T-helper 17 cell (primary cell): ENCODE measurements around the gene FADS6. TPM values are rescaled to one million over a fixed set of nuclear protein-coding genes. Genes with fewer than 3 reads are reported as not detected.

Source experiments
- ATAC-seq: fragments of 150-1000 bp; cut with Tn5 transposase; 2 replicates; pipeline ENCODE4 v1.10.0; 2021; ENCODE audit warnings: mild to moderate bottlenecking, moderate library complexity
- DNase-seq, 3 donors: peaks; one replicate each; pipeline versions ENCODE4 v3.0.0 to v3.0.0-alpha.2; 2020 to 2021
- H3K9me3 ChIP-seq: one replicate; pipeline ENCODE4 v1.7.0; 2013; ENCODE audit warnings: low read length, mild to moderate bottlenecking; ENCODE audit not compliant: control insufficient read depth, poor library complexity, severe bottlenecking
- H3K27ac Mint-ChIP-seq: one replicate; pipeline ENCODE4 v1.8.0; 2022; ENCODE audit warnings: mild to moderate bottlenecking, moderate library complexity, mixed read lengths
- H3K27me3 Mint-ChIP-seq: one replicate; pipeline ENCODE4 v1.8.0; 2022; ENCODE audit warnings: mixed read lengths
- H3K36me3 Mint-ChIP-seq: one replicate; pipeline ENCODE4 v1.8.0; 2022; ENCODE audit warnings: low read depth, mixed read lengths
- H3K4me1 Mint-ChIP-seq: one replicate; pipeline ENCODE4 v1.8.0; 2022; ENCODE audit warnings: mild to moderate bottlenecking, mixed read lengths
- H3K4me3 Mint-ChIP-seq: one replicate; pipeline ENCODE4 v1.8.0; 2022; ENCODE audit warnings: mild to moderate bottlenecking, moderate library complexity, mixed read lengths
- total RNA-seq, 4 donors: library from RNA in 2 of 4; stranded (reverse) in 2 of 4; gene quantifications; one replicate each; pipeline ENCODE4 v1.2.3 and lab custom pipeline; 2022 to 2026

Gene FADS6
- total RNA-seq, 2 donors from 2014 or later: not detected

DNA sequence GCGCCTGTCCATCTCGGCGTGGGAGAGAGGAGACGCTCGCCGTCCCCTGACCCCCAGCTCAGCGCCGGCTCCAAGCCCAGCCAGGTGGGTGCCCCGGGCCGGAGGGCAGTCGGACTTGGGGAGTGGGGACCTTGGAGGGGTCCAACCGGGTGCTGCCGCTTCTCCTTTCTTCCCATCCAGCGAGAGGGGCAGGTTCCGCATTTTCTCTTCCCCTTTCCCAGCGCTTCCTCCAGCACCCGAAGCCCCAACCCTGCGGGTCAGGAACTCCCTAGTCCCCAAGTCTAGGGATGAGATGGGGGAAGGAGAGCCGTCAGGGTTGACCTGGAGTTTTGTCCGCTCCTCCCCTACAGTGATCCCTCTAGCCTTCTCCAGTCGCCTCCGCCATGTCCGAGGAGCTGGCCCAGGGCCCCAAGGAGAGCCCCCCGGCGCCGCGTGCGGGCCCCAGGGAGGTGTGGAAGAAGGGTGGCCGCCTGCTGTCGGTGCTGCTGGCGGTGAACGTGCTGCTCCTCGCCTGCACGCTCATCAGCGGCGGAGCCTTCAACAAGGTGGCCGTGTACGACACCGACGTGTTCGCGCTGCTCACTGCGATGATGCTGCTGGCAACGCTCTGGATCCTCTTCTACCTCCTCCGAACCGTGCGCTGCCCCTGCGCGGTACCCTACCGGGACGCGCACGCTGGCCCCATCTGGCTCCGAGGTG, 31.0 kb upstream of the FADS6 start, which contains the start of gene OTOP2:
TSS of gene OTOP2 (plus strand) at position 24 of the 699 bp plus-strand sequence. CDS start at position 384, 360 bp downstream.
- Mint-ChIP-seq H3K4me3 (peak within 1 kb of the TSS; percentile 60), H3K27me3 (peaks cover 66% of the 10 kb centered on the region)
- DNase-seq: no peak

DNA sequence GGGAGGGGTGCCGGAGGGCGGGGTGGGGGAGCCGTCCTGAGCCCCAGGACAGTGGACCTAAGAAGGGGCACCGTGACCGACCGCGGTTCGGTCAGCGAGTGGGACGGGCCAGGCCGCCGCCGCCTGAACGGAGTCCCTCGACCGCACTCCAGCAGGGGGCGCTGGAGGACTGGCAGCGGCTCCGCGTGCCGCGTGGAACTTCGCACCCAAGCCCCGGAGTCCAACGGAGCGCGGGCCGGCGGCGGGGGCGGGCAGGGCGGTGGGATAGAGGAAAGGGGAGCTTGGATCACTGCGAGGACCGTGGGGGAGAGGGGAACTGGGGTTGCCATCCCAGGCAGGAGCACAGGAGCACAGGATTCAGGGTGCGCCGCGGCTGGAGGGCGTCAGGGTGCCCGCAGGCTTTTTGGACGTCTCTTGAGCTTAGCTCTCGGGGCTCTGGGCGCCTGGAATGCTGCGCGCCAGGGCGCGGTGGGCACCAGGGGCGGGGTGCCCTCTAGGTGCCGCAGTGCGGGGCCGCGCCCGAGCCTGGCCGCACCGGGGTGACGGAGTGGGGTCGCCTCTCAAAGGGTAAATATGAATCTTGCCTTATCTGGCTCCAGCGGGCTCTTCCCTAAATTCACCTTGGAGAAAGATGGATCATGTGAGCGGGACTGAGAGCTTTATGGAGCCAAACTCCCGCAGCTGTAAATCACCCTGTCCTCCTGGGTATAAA, 30.3 kb upstream of the FADS6 start:
- DNase-seq: peak; percentile 52 to 78 (median 69)
- Mint-ChIP-seq H3K4me3 (peak overlapping the region; percentile 60), H3K4me1 (peaks cover 8% of the 10 kb centered on the region), H3K27me3 (peaks cover 62% of the 10 kb centered on the region), H3K27ac (no peak overlapping the region), H3K36me3 (peaks cover 3% of the 10 kb centered on the region)
- ATAC-seq: peak; percentile 80
- no peaks in the 10 kb centered on the region for H3K9me3 ChIP-seq

More for the DNA sequence above, 31.0 kb upstream of the FADS6 start, which contains the start of gene OTOP2:
- H3K9me3 ChIP-seq: no peaks in the 10 kb centered on the region
- ATAC-seq: no peak
- H3K36me3 Mint-ChIP-seq: peaks cover 5% of the 10 kb centered on the region
- H3K27ac Mint-ChIP-seq: no peak within 1 kb of the TSS
- H3K4me1 Mint-ChIP-seq: peaks cover 10% of the 10 kb centered on the region

DNA sequence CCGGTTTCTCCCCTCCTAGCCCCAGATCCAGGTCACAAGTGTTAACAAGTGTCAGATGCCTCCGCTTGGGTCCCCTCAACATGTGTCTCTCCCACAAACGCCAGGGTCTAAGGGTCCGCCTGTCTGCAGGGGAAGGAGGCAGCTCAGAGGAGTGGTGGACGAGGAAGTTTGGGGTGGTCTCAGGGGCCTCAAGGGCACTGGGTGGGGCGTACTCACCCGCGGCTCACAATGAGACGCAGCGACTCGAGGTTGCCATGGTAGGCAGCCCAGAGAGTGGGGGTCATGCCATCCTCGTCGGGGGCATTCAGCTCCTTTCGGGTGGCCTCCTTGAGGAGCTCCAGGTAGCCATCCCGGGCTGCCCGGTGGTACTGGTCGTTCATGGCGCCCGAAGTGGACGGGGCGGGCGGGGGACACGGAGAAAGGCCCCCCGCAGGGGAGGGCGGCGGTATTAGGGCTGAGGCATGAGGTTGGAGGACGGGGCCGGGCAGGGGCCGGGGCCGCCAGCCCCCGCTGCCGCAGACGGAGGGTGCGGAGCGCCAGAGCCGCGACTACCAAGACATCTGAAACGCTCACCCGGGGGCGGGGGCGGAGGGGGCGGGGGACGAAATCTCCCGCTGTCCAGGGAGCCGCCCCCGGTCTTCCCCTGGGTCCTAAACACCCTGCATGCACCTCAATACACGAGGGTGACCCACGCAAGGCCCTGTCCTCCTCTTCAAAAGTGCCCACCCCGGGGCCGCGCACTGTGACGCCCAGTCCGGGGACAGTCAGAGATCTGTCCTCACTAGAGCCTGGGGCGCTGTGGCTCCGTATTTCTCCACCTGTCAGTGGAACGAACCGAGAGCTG, 29.5 kb upstream of the FADS6 start, which contains the start of gene USH1G:
TSS of gene USH1G (minus strand) at position 562 of the 844 bp plus-strand sequence. CDS start at position 380, 182 bp downstream.
- peak; percentile 44 for ATAC-seq
- H3K27me3 Mint-ChIP-seq: peaks cover 55% of the 10 kb centered on the region
- no peaks in the 10 kb centered on the region for H3K9me3 ChIP-seq
- no peak within 1 kb of the TSS for H3K27ac Mint-ChIP-seq
- peaks cover 3% of the 10 kb centered on the region for H3K36me3 Mint-ChIP-seq
- peak within 1 kb of the TSS; percentile 73 for H3K4me3 Mint-ChIP-seq
- DNase-seq: no peak
- peaks cover 8% of the 10 kb centered on the region for H3K4me1 Mint-ChIP-seq

DNA sequence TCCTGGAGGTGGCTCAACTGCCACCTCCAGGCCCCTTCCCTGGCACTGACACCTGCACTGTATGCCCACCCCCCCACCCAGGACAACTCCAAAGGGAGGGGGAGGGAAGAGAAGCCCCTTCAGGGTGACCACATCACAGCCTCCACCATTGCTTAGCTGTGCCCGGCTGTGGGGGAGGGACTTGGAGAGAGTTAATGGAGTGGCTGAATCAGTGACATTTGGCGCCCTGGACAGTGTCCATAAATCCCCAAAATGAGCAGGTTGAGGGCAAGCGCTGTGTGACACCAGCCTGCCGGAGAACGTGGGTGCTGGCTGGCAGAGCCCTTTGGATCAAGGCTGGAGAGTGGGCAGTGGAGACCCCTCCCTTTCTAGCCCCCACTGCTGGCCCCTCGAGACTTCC, 28.7 kb upstream of the FADS6 start:
- H3K9me3 ChIP-seq: no peaks in the 10 kb centered on the region
- Mint-ChIP-seq H3K27me3 (peaks cover 49% of the 10 kb centered on the region), H3K4me1 (peaks cover 8% of the 10 kb centered on the region), H3K4me3 (peak overlapping the region; percentile 73), H3K36me3 (peaks cover 3% of the 10 kb centered on the region), H3K27ac (no peak overlapping the region)
- ATAC-seq: no peak
- no peak for DNase-seq

DNA sequence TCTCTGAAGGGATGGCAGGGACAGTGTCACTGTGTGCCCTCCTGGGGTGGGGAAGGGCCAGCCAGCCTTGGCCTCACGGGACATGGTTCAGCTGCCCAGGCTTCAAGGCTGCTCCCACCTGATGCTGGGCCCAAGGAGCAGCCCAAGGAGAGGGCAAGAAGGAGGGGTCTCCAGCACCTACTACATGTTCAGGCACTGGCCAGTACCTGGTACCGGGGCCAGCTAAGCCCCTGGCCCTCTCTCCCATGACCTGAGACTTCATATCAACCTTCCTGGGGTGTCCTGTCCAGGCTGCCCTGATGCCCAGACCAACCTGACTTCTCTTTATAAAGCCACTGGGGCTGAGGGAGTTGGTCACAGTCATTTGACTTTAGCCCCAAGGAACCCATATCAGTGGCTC, 28.3 kb upstream of the FADS6 start:
- H3K4me3 Mint-ChIP-seq: no peak overlapping the region
- no peak for ATAC-seq

GRCh38 chr17:74921026-74921681, 27.7 kb upstream of the FADS6 start:
- peaks cover 2% of the 10 kb centered on the region for H3K36me3 Mint-ChIP-seq
- ATAC-seq (no peak), DNase-seq (no peak)
- H3K4me3 Mint-ChIP-seq: no peak overlapping the region
- no peaks in the 10 kb centered on the region for H3K9me3 ChIP-seq
- H3K27ac Mint-ChIP-seq: no peak overlapping the region
- H3K27me3 Mint-ChIP-seq: peaks cover 51% of the 10 kb centered on the region
- peaks cover 8% of the 10 kb centered on the region for H3K4me1 Mint-ChIP-seq

More for the DNA sequence above, 28.3 kb upstream of the FADS6 start:
- no peaks in the 10 kb centered on the region for H3K9me3 ChIP-seq
- peaks cover 8% of the 10 kb centered on the region for H3K4me1 Mint-ChIP-seq
- H3K36me3 Mint-ChIP-seq: peaks cover 3% of the 10 kb centered on the region
- peaks cover 51% of the 10 kb centered on the region for H3K27me3 Mint-ChIP-seq
- no peak for DNase-seq
- H3K27ac Mint-ChIP-seq: no peak overlapping the region

GRCh38 chr17:74920642-74921025, 27.2 kb upstream of the FADS6 start:
- Mint-ChIP-seq H3K27ac (no peak overlapping the region), H3K27me3 (peaks cover 51% of the 10 kb centered on the region), H3K4me1 (peaks cover 10% of the 10 kb centered on the region), H3K36me3 (peaks cover 2% of the 10 kb centered on the region), H3K4me3 (no peak overlapping the region)
- no peak for ATAC-seq
- DNase-seq: no peak
- no peaks in the 10 kb centered on the region for H3K9me3 ChIP-seq

DNA sequence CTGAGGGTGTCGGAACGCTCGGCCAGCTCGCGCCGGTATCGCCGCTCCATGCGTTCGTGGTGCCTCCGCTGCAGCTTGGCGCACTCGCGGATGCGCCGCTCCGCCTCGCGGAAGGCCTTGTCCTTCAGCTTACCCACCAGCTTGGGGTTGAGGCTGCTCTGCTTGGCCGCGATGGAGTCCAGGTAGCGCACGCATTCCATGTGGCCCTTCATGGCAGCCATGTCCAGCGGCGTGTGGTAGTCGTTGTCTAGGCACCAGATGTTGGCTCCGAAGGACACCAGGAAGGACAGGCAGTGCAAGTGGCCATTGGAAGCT, 26.8 kb upstream of the FADS6 start:
- no peak overlapping the region for H3K27ac Mint-ChIP-seq
- peaks cover 48% of the 10 kb centered on the region for H3K27me3 Mint-ChIP-seq
- peaks cover 10% of the 10 kb centered on the region for H3K4me1 Mint-ChIP-seq
- H3K9me3 ChIP-seq: no peaks in the 10 kb centered on the region
- ATAC-seq (no peak), DNase-seq (no peak)
- H3K36me3 Mint-ChIP-seq: peaks cover 2% of the 10 kb centered on the region
- no peak overlapping the region for H3K4me3 Mint-ChIP-seq

DNA sequence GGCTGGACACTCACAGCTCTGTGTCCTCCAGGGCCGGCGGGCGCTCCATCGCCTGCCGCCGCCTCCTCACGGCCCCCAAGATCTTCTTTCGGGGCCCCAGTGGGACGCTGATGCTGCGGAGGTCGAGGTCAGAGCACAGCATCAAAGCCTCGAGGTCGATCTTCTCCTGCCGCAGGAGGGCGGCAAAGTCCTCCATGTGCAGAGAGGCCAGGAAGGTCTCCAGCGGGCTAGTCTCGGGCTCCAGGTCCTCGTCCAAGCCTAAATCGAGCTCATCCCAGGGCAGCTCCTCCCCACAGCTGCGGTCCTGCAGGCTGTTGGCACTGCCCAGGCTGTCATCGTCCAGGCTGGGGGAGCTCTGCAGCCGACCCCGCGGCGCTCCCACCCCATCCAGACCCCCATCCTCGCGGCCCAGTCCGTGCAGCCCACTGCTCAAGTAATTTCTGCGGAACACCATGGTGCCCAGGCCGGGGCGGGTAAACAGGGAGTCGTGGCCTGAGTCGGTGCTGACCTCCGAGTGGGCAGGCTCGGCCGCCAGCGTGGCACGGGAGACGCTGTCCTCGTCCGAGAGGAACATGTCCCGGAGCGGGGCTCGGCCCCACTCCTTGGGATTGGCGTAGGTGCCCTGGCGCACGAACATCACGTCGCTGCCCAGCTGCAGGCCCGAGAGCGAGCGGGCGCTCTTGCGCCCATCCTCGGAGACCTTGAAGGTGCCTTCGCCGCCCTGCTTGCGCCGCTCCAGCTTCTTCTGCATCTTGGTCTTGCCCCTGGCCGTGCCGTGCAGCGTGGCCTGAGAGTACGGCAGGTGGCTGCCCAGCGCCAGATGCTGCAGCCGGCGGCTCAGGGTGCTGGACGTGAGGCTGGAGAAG, 26.2 kb upstream of the FADS6 start:
- peaks cover 9% of the 10 kb centered on the region for H3K4me1 Mint-ChIP-seq
- no peaks in the 10 kb centered on the region for H3K9me3 ChIP-seq
- peaks cover 2% of the 10 kb centered on the region for H3K36me3 Mint-ChIP-seq
- DNase-seq (no peak), ATAC-seq (no peak)
- H3K4me3 Mint-ChIP-seq: no peak overlapping the region
- no peak overlapping the region for H3K27ac Mint-ChIP-seq
- peaks cover 42% of the 10 kb centered on the region for H3K27me3 Mint-ChIP-seq

DNA sequence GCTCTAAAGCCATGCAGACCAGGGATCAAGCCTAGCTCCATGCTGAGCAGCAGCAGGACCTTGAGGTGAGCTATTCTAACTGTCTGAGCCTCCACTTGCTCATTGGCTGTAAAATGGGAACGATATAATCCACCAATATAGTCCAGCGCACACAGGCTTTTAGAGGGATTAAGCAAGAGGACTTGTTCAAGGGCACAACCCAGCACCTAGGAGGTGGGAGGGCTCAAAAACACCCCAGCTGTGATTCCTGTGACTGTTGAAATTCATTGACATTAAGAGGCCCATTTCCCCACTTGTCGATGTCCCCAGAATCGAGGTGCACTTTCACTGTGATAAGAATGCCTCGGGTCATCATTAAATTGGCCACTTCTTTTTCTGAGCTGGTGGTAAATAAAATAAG, 25.5 kb upstream of the FADS6 start:
- Mint-ChIP-seq H3K4me3 (no peak overlapping the region), H3K27me3 (peaks cover 37% of the 10 kb centered on the region), H3K4me1 (peaks cover 4% of the 10 kb centered on the region), H3K36me3 (no peaks in the 10 kb centered on the region), H3K27ac (no peak overlapping the region)
- DNase-seq (no peak), ATAC-seq (no peak)
- no peaks in the 10 kb centered on the region for H3K9me3 ChIP-seq

DNA sequence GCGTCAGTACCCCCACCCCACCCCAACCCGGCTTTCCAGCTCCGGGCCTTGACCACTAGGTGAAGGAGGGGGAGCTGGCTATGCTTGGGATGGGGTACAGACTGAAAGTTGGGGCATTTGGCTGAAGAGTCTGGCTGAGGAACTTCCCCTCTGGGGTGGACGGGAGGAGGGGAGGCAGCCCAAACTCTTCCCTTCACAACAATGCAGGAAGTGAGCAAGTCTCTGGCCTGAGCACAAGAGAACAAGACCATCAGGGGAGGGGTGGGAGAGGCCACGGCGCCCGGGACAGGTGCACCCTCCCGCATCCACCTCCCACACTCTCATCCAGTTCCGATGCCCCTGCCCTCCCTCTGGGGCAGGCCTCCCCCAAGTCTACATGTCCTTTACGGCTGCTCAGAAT, 24.0 kb upstream of the FADS6 start:
- DNase-seq (no peak), ATAC-seq (no peak)
- no peak overlapping the region for H3K27ac Mint-ChIP-seq
- H3K36me3 Mint-ChIP-seq: no peaks in the 10 kb centered on the region
- H3K4me1 Mint-ChIP-seq: peaks cover 2% of the 10 kb centered on the region
- no peak overlapping the region for H3K4me3 Mint-ChIP-seq
- no peaks in the 10 kb centered on the region for H3K9me3 ChIP-seq
- peaks cover 34% of the 10 kb centered on the region for H3K27me3 Mint-ChIP-seq

DNA sequence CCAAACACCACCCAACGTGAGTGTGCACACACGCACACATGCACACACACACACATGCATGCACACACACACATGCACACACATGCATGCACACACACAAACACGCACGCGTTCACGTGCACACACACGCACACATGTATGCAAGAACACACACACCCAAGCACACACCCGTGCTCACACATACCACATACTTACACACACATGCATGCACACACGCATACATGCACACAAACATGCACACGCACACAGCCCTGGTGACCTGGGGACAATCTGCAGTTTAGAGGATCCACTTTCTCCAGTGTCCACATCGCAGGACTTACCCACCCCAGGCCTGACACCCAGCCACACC, 23.4 kb upstream of the FADS6 start:
- peaks cover 2% of the 10 kb centered on the region for H3K4me1 Mint-ChIP-seq

More for the DNA sequence above, 23.4 kb upstream of the FADS6 start:
- no peaks in the 10 kb centered on the region for H3K9me3 ChIP-seq
- Mint-ChIP-seq H3K36me3 (no peaks in the 10 kb centered on the region), H3K27ac (no peak overlapping the region), H3K4me3 (no peak overlapping the region), H3K27me3 (peaks cover 31% of the 10 kb centered on the region)
- DNase-seq: no peak
- ATAC-seq: no peak
